ENCODE data around the gene CEACAM21.

Gene CEACAM21

GRCh38 chr19:41575998-41576397 lies at the start of gene CEACAM21:
Gene CEACAM21, plus strand, starts transcription at chr19:41576166. Its CDS starts 109 bp downstream, at chr19:41576275.
- peak in 2 of 3 experiments; percentile 40 to 64 for DNase-seq (ENCODE audit: low read depth in 3 of 3)

- no peak for DNase-seq (ENCODE audit: low read depth in 3 of 3)
Observed at GRCh38 chr19:41527089-41527488, 48.9 kb upstream of the CEACAM21 start.

- DNase-seq (ENCODE audit: low read depth in 3 of 3), result no peak
Observed at GRCh38 chr19:41528106-41528505, 47.9 kb upstream of the CEACAM21 start.

GRCh38 chr19:41529484-41530183 lies 46.3 kb upstream of the CEACAM21 start:
- no peak for DNase-seq (ENCODE audit: low read depth in 3 of 3)

GRCh38 chr19:41530184-41530534 lies 45.8 kb upstream of the CEACAM21 start:
- no peak for DNase-seq (ENCODE audit: low read depth in 3 of 3)

- DNase-seq (ENCODE audit: low read depth in 3 of 3), result no peak
Observed at GRCh38 chr19:41530761-41531301, 45.1 kb upstream of the CEACAM21 start.

- DNase-seq (ENCODE audit: low read depth in 3 of 3), result peak; percentile 55 to 72 (median 72)
Observed at GRCh38 chr19:41531438-41532311, 44.3 kb upstream of the CEACAM21 start.

- DNase-seq (ENCODE audit: low read depth in 3 of 3), result no peak
Observed at GRCh38 chr19:41532526-41532925, 43.4 kb upstream of the CEACAM21 start.

GRCh38 chr19:41533671-41534215 lies 42.2 kb upstream of the CEACAM21 start:
- no peak for DNase-seq (ENCODE audit: low read depth in 3 of 3)

GRCh38 chr19:41535029-41535622 lies 40.8 kb upstream of the CEACAM21 start:
- no peak for DNase-seq (ENCODE audit: low read depth in 3 of 3)

GRCh38 chr19:41537789-41538188 lies 38.2 kb upstream of the CEACAM21 start:
- DNase-seq (ENCODE audit: low read depth in 3 of 3), result no peak

- DNase-seq (ENCODE audit: low read depth in 3 of 3), result no peak
Observed at GRCh38 chr19:41540041-41540695, 35.8 kb upstream of the CEACAM21 start.

- DNase-seq (ENCODE audit: low read depth in 3 of 3), result peak; percentile 64 to 77 (median 70)
Observed at GRCh38 chr19:41541990-41542584, 33.9 kb upstream of the CEACAM21 start.

GRCh38 chr19:41542622-41543021 lies 33.3 kb upstream of the CEACAM21 start:
- no peak for DNase-seq (ENCODE audit: low read depth in 3 of 3)

GRCh38 chr19:41543582-41543981 lies 32.4 kb upstream of the CEACAM21 start:
- DNase-seq (ENCODE audit: low read depth in 3 of 3), result no peak

GRCh38 chr19:41545547-41545946 lies 30.4 kb upstream of the CEACAM21 start:
- DNase-seq (ENCODE audit: low read depth in 3 of 3), result no peak

- DNase-seq (ENCODE audit: low read depth in 3 of 3), result no peak
Observed at GRCh38 chr19:41546386-41546789, 29.6 kb upstream of the CEACAM21 start.

- DNase-seq (ENCODE audit: low read depth in 3 of 3), result no peak
Observed at GRCh38 chr19:41546961-41547360, 29.0 kb upstream of the CEACAM21 start.

GRCh38 chr19:41547569-41547968 lies 28.4 kb upstream of the CEACAM21 start:
- no peak for DNase-seq (ENCODE audit: low read depth in 3 of 3)

- no peak for DNase-seq (ENCODE audit: low read depth in 3 of 3)
Observed at GRCh38 chr19:41548047-41548446, 27.9 kb upstream of the CEACAM21 start.
